Thyroid gland (tissue), 4 donors: ENCODE results near the gene ZNF227. TPM values are rescaled to one million over a fixed set of nuclear protein-coding genes. Genes with fewer than 3 reads are reported as not detected.
"Not testable (repeated sequence)": the region's sequence is repeated elsewhere in the genome, so short reads cannot be mapped to it uniquely, and the experiment has no call there.

Experiments used
- DNase-seq, 2 donors: peaks; one replicate each; pipeline ENCODE4 v3.0.0-alpha.2; 2019
- H3K27ac ChIP-seq, 3 donors: fragments of 200-600 bp; sonication (generic); 1 replicate in 2 of 3; 2 replicates in 1 of 3; pipeline ENCODE4 v1.5.1; 2016 to 2019; ENCODE audit warnings: mild to moderate bottlenecking in 1 of 3, moderate library complexity in 1 of 3
- H3K27me3 ChIP-seq: fragments of 200-600 bp; sonication (generic); one replicate; pipeline ENCODE4 v1.5.1; 2019
- H3K36me3 ChIP-seq, 2 donors: fragments of 200-600 bp; sonication (generic); one replicate each; pipeline ENCODE4 v1.5.1; 2016 to 2019
- H3K4me1 ChIP-seq, 2 donors: fragments of 200-600 bp; sonication (generic); one replicate each; pipeline ENCODE4 v1.5.1; 2017 to 2019
- H3K4me3 ChIP-seq, 3 donors: fragments of 200-600 bp; sonication (generic); replicated peaks in 1 of 3; 1 replicate in 2 of 3; 2 replicates in 1 of 3; pipeline ENCODE4 v1.5.1; 2016; ENCODE audit warnings: mild to moderate bottlenecking in 1 of 3
- H3K9me3 ChIP-seq: fragments of 200-600 bp; sonication (generic); one replicate; pipeline ENCODE4 v1.5.1; 2017
- POLR2A ChIP-seq, 2 donors: fragments of 450-650 bp; IDR thresholded peaks; one replicate each; pipeline ENCODE4 v1.6.1; 2017; ENCODE audit warnings: antibody characterized with exemption in 2 of 2, mild to moderate bottlenecking in 2 of 2, moderate library complexity in 1 of 2
- WGBS, 2 donors: methylation state at CpG; one replicate each; pipeline ENCODE4 v1.1.5; 2017; 5-methylcytosine and 5-hydroxymethylcytosine counted together
- intact Hi-C: fragments of 100-400 bp; cut with DNase I; formaldehyde crosslinking; loops from one replicate; pipeline ENCODE4 v1.15.1; 2023
- total RNA-seq, 4 donors: library from RNA; depleted of rRNA; stranded (reverse); fragments of >200 nt; gene quantifications; one replicate each; pipeline ENCODE4 v1.2.3, GENCODE V29; 2016
- TF ChIP-seq, protein P1 (sequence below), 6 experiments: fragments of 200-600 bp in 3 of 6; fragments of 450-650 bp in 3 of 6; sonication (generic) in 3 of 6; IDR thresholded peaks; one replicate each; pipeline ENCODE4 v1.5.1; 2016 to 2019; ENCODE audit warnings: antibody characterized with exemption in 6 of 6, mild to moderate bottlenecking in 2 of 6, inconsistent platforms in 1 of 6, moderate library complexity in 1 of 6

The ZNF227 gene
- total RNA-seq, 4 donors from 2014 or later = 12.4 to 44.7 (median 18.4) TPM

DNA sequence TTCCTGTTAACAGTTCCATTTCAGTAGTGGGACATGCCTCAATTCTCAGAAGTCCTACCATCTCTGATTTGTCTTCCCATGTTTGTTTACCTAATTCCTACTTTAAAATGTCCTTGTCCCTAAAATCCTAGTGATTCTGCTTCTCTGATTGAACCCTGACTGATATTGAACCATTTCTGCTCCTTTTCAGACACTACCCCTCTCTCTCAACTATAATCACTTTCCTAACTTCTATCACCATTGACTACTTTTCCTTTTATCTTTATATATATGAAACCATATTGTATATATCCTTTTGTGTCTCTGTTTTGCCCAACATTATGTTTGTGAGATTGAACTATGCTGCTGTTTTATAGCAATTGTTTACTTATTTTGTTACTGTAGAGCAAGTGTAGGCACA is 15.6 kb upstream of the ZNF227 start:
- intact Hi-C loops = no loop called here
- DNase-seq = no peak
- Histone ChIP-seq H3K27me3 (no peaks in the 10 kb centered on the region), H3K36me3 (no peaks in the 10 kb centered on the region), H3K9me3 (no peaks in the 10 kb centered on the region), H3K27ac (no peak overlapping the region), H3K4me1 (no peaks in the 10 kb centered on the region), H3K4me3 (no peak overlapping the region)
- TF ChIP-seq POLR2A (IDR thresholded peaks at IDR 0.05) = no peak
- TF ChIP-seq, protein P1, sequence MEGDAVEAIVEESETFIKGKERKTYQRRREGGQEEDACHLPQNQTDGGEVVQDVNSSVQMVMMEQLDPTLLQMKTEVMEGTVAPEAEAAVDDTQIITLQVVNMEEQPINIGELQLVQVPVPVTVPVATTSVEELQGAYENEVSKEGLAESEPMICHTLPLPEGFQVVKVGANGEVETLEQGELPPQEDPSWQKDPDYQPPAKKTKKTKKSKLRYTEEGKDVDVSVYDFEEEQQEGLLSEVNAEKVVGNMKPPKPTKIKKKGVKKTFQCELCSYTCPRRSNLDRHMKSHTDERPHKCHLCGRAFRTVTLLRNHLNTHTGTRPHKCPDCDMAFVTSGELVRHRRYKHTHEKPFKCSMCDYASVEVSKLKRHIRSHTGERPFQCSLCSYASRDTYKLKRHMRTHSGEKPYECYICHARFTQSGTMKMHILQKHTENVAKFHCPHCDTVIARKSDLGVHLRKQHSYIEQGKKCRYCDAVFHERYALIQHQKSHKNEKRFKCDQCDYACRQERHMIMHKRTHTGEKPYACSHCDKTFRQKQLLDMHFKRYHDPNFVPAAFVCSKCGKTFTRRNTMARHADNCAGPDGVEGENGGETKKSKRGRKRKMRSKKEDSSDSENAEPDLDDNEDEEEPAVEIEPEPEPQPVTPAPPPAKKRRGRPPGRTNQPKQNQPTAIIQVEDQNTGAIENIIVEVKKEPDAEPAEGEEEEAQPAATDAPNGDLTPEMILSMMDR (IDR thresholded peaks at IDR 0.05) = no peak

DNA sequence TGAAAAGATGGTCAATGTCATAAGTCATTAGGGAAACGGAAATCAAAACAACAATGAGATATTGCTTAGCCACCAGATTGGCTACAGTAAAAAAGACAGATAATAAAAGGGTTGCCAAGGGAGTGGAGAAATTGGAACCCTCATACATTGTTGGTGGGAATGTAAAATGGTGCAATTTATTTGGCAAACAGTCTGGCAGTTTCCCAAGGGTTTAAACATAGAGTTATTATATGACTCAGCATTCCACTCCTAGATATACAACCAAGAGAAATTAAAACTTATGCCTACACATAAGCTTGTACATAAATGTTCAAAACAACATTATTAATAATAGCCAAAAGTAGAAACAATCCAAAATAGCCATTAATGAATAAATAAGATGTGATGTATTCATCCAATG is 9.9 kb upstream of the ZNF227 start:
- intact Hi-C loops = no loop called here
- Histone ChIP-seq H3K4me1 (no peaks in the 10 kb centered on the region), H3K27ac (no peak overlapping the region), H3K36me3 (no peaks in the 10 kb centered on the region), H3K4me3 (no peak overlapping the region), H3K27me3 (no peaks in the 10 kb centered on the region), H3K9me3 (no peaks in the 10 kb centered on the region)
- 84 to 88% methylated on average over 1 of the region's 1 CpG for WGBS, 2 donors
- TF ChIP-seq POLR2A (IDR thresholded peaks at IDR 0.05) = no peak
- TF ChIP-seq, protein P1 (IDR thresholded peaks at IDR 0.05) = no peak
- DNase-seq = no peak

DNA sequence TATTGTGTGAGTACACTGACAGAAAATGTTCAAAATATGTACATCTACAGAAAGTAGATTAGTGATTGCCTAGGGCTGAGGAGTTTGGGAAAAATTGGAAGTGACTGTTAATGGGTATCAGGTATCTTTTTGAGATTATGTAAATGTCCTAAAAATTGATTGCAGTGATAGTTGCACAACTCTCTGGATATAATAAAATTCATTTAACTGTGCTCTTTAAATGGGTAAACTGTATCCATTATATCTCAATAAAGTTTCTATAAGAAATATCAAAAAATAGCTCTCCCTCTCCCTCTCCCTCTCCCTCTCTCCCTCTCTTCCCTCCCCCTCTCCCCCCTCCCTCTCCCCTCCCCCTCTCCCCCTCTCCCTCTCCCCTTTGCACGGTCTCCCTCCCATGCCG is 9.4 kb upstream of the ZNF227 start:
- intact Hi-C loops = no loop called here
- no peak for DNase-seq
- WGBS, 2 donors = 88 to 91% methylated on average over 2 of the region's 2 CpGs
- no peak overlapping the region for H3K4me3 ChIP-seq
- no peak for TF ChIP-seq POLR2A (IDR thresholded peaks at IDR 0.05)
- TF ChIP-seq, protein P1 (IDR thresholded peaks at IDR 0.05) = no peak
- H3K4me1 ChIP-seq = no peaks in the 10 kb centered on the region
- H3K9me3 ChIP-seq = no peaks in the 10 kb centered on the region
- no peaks in the 10 kb centered on the region for H3K36me3 ChIP-seq
- H3K27me3 ChIP-seq = no peaks in the 10 kb centered on the region
- no peak overlapping the region for H3K27ac ChIP-seq

DNA sequence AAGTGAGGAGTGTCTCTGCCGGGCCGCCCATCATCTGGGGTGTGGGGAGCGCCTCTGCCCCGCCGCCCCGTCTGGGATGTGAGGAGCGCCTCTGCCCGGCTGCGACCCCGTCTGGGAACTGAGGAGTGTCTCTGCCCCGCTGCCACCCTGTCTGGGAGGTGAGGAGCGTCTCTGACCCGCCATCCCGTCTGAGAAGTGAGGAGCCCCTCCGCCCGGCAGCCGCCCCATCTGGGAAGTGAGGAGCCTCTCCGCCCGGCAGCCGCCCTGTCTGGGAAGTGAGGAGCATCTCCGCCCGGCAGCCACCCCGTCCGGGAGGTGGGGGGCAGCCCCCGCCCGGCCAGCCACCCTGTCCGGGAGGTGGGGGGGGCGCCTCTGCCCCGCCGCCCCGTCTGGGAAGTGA is 8.5 kb upstream of the ZNF227 start:
- H3K4me3 ChIP-seq, H3K27me3 ChIP-seq, DNase-seq, H3K36me3 ChIP-seq, H3K27ac ChIP-seq, intact Hi-C loops, H3K4me1 ChIP-seq, H3K9me3 ChIP-seq: not testable (repeated sequence)
- 90 to 97% methylated on average over 4 to 14 of the region's 31 CpGs for WGBS, 2 donors

DNA sequence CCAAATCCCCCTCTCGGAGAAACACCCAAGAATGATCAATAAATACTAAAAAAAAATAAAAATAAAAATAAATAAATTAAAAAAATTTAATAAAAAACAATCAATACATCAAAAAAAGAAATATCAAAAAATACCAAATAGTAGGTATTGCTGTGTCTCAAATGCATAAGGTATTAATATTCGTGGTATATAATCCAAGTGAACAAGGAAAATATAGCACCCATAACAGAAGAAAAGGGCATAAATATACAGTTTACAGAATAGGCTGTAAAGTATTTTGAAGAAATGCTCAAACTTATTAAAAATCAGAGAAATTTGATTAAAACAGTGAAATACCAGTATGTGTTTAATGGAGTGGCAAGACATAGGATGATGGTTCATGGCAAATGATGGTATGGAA is 7.6 kb upstream of the ZNF227 start:
- TF ChIP-seq, protein P1 (IDR thresholded peaks at IDR 0.05) = no peak
- no peak for TF ChIP-seq POLR2A (IDR thresholded peaks at IDR 0.05)
- Histone ChIP-seq H3K36me3 (no peaks in the 10 kb centered on the region), H3K4me3 (no peak overlapping the region), H3K9me3 (no peaks in the 10 kb centered on the region), H3K4me1 (no peaks in the 10 kb centered on the region), H3K27ac (no peak overlapping the region), H3K27me3 (no peaks in the 10 kb centered on the region)
- intact Hi-C loops = no loop called here
- no peak for DNase-seq
- 73 to 75% methylated on average over 2 of the region's 2 CpGs for WGBS, 2 donors
